ENCODE data around the gene HS3ST3A1.
A peak's percentile ranks its signal among the peaks of the same experiment; 100 is the strongest.

HS3ST3A1 gene

DNA sequence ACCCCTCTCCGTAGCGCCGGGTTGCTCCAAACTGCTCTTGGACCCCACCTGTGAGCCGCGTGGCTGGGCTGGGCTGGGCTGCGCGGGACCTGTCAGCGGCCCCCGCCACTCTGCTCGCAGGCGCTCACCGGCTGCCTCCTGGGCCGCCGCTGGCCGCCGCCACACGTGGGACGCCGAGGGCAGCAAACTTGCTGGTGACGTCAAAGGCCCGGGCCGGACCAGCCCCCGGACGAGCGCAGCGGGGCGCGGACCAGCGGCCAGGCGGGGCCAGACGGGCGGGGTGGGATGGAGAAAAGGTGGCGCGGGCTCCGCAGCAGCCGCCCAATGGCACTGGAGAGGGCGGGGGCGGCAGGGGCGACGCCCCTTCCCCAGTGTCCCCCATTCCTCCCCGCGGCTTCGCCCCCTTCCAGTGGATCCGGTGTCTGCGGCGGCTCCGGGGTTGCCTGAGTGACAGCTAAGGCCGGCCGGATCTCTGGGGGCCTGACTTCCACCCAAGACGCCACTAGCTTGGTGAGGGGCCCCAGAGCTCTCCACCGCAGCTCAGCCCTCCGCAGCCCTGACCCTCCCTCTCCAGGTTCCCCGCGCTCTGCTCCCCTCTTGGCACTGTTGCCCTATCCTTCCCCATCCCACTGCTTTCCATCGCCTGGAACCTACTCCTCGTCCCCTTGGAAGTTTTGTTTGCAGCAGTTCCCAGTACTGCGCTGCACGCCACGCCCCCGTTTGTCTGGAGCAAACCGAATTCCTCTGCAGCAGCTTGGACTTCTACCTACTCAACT lies at the start of gene HS3ST3A1:
TSS of gene HS3ST3A1 (minus strand) at position 154 of the 776 bp plus-strand sequence. CDS start 800 bp downstream, outside the sequence.
- DNase-seq = peak in 1 of 2 experiments; percentile 37

DNA sequence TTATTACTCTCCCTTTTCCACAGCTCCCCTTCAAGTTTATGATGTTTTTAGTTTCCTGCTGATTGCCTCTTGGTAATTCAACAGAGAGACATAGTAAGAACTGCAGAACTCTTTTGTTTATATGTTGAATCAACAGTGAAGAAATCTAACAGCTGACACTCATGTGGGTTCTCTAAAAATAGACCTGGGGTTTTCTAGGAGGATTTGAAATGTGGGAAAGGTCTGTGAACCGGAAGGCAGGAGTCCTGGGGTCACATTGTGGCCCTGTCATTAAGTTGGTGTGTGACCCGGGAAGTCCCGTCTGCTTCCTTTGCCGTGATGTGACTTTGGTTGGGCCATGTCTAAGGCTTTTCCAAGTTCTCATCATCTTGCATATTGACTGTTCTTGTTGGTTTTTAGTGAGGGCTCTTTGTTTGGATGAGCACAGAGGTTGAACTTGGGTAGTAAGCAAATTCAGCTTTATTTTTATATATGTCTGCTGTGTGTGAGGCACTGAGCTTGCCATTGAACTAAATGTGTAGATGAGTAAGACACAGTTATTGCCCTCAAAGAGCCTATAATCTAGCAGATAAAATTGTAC lies 48.5 kb upstream of the HS3ST3A1 start:
- DNase-seq = no peak

DNA sequence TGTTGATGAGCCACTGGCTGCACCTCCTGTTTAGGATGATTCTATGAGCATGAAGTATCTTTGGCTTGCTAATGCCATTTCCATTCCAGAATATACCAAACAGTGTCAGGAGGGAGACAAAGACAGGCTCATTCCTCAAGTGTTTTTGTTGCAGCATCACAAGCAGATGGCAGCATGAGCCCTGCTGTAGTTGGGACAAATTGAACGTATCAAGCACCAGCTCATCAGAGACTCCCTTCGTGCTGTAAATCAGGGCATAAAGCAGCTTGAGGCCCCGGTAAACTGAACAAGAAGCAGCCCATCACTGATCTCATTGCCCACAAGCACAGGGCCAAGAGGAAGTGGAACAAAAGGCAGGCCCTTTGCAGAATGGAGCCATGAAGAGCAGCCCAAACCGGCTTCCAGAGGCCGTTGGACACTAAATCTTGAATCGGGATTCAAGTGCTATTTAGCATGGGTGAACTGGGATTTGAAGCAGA lies 45.9 kb upstream of the HS3ST3A1 start:
- no peak for DNase-seq

DNA sequence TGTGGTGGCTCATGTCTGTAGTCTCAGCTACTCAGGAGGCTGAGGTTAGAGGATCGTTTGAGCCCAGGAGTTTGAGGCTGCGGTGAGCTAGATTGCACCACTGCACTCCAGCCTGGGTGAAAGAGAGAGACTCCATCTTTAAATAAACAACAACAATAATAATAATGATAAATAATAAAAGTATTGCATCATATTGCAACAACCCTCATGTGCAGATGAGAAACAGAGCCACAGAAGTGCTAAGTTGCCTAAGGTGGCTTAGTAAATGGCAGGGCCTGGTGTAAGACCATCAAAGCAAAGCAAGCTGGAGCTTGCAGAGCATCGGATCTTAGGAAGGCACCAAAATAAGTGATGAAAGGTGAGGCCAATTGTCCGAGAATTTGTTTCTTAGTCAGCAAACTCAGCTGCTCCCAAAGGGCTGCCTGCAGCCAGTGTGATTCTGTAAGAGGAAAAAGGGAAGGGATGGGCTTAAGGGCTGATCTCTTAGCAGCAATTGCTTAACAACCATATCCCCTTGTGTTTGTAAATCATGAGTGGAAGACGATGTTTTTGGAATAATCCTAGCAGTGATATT lies 45.3 kb upstream of the HS3ST3A1 start:
- no peak for DNase-seq

DNA sequence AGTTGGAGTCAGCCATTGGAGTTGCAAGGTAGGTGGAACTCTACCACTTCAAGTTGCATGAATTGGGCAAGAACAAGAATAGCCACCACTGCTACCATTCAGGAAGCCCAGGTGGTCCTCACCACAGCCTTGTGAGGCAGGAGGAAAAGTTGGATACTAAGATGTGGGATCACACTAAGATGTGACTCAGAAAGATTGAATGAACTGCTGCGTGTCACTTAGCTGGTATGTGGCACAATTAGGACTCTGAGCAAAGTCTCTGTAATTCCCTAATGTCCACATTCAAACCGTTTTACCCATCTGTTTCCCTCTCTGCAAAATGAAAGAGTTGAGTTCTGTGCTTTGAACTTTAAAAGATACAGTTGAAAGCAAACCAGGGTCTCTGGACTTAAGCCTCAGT lies 44.7 kb upstream of the HS3ST3A1 start:
- DNase-seq = no peak

DNA sequence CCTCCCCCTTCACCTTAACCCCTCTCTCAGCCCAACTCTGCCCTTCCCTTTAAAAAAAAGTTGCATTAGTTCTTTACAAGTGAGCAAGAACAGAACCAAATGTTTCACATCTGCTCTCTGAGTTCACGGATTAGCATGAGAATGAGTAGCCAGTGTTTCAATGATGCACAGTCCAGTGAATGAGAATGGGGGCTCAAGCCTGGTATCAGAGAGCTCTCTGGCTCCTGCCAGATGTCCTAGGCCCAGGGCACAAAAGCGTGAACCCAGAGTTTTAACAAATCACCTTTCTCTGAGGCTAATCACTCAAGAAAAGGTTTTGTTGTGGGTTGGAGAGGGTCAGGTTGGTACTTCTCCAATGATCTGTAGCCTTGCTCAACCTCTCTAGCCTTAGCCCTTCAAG lies 41.5 kb upstream of the HS3ST3A1 start:
- DNase-seq = no peak

DNA sequence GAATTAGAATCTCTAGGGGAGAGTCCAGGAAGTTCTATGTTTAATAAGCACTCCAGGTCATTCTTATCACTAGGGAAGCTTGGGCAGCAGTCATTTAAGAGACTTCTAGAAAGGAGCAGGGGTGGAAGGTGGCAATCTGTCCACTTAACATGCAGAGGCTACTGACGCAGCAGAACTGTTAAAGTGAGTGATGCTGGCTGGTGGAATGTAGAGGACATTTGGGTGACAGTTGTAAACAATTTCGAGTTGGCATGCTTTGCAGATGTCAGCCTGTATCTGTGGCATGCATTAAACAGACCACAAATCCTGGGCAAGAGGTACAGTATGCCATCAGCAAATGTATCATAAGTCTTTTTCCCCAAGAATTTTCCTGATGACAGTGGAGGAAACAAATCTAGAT lies 40.5 kb upstream of the HS3ST3A1 start:
- DNase-seq = no peak

DNA sequence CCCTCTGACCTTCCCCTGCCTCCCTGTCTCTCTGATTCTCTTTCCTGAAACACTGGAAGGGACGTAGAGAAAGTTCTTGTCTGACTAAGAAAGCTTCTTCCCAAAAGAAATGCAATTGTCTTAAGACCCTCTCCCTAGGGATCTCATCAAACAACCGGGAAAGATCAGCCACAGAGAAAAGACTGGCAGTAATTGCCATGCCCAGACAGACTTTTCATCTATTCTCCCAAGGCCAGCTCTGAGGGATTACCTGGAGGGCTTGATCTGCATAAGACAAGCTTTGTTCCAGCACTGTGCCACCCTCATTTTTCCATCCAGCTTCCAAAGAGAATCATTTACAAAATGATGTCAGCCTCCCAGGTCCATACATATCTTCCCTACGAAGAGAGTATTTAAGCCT lies 38.8 kb upstream of the HS3ST3A1 start:
- no peak for DNase-seq

DNA sequence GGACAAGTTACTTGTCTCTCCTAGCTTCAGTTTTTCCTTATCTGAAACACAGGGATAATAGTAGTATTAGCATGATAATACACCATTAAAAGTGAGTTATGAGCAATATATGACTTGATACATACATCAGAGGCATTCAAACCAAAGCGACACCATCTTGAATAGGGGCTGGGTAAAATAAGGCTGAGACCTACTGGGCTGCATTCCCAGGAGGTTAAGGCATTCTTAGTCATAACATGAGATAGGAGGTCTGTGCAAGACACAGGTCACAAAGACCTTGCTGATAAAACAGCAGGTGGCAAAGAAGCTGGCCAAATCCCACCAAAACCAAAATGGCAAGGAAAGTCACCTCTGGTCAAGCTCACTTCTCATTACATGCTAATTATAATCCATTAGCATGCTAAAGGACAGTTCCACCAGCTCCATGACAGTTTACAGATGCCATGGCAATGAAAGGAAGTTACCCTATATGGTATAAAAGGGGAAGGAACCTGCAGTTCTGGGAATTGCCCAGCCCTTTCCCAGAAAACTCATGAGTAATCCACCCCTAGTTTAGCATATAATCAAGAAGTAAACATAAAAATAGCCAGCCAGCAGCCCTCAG lies 37.2 kb upstream of the HS3ST3A1 start:
- peak in 1 of 2 experiments; percentile 24 for DNase-seq

DNA sequence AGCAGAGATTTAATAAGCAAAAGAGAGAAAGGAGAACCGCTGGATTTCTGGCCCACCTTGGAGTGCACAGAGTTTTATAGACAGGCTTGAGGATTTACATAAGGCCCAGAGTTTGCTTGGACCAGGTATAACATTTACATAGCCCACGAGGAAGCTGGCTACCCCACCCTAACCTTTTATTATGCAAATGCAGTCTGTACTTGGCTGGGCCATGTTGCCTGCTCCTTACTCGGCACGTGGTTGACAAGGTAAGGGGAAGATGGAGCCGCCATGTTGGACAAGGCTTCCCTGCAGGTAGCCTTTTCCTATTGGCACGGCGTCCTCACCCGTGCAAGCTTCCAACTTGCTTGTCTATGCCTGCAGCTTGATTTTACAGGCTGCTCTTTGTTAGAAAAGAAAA lies 35.2 kb upstream of the HS3ST3A1 start:
- DNase-seq = no peak

DNA sequence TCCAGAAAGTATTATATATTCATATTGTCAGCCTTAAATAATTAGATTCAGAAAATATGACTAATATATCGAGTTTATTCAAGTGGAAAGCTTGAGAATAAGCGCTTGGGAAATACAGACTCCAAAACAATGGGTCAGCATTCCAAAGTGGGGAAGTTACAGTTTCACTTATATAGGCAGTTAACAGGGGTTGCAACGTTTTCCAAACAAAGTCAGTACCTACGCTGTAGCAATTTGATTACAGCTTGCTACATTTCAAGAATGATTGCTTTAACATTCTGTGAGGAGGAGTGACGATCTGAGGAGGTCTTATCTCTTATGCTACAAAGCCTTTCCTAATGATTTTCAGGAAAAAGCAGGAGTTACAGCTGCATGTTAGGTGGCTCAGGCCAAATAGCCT lies 34.2 kb upstream of the HS3ST3A1 start:
- DNase-seq = no peak

DNA sequence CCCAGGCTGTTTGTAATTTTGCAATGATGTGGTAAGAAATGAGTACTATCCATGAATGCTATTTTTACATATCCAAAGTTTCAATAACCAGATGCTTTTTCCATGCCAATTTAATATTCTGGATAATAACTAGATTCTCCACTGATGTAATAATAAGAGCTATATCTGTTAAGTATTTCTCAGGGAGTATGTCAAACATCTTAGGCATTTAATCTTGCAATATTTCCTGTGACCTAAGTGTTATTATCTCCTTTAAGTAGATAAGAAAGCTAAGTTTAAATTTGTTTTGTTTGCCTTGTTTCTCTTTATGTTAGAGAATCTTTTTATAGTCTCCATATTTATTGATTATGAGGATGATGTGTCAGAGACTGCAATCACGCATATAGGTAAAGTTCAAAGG lies 32.3 kb upstream of the HS3ST3A1 start:
- DNase-seq = no peak

DNA sequence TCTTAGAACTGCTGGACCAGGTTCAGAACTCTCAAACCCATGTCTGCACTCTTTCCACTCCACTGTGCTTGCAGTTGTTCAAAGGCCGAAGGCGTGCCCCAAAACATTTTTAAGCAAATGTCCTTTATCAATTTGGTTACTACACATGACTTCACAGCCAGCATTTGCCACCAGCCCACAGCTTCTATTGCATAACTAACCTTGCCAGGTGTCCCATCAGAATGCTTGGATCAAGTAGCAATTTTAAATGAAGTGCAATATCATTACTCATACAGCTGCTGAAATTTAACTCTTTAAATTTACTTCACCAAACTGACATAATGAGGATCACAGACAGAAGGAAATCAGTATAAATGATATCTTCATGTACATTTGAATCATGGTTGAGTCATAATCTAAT lies 29.8 kb upstream of the HS3ST3A1 start:
- no peak for DNase-seq

DNA sequence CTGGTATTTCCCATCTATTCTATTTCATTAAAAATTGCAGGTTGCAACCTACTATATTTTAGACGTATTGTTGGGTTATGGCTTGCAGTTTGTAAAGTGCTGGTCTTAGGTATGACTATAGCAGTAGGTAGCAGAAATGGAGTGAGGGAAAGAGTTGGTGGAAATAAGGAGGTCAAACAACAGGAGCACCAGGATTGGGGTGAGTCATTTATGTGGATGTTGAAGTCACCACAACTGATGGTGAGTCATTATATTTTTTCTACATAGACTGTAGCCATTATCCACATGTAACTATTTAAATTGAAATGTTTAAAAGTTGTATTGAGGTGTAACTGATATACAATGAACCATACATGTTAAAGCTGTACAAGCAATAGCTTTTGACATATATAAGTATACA lies 25.0 kb upstream of the HS3ST3A1 start:
- DNase-seq = no peak

DNA sequence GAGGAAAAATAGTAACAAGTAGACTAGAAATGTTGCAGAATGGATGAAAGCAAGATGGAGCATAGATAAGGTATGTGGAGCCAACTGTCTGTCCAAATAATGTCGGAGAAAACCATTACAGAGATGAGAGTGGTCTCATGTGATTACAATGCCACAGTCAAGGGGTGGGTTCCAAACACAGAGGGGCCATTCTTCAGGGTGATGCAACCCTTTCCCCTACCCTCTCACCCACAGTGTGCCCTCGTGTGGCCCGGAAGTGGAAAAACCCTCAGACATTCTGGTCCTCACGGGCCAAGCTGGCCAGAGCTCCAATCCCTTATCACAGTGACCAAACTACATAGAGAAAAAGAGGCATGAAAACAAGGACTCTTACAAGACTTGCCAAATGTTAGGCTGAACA lies 17.7 kb upstream of the HS3ST3A1 start:
- DNase-seq = no peak

DNA sequence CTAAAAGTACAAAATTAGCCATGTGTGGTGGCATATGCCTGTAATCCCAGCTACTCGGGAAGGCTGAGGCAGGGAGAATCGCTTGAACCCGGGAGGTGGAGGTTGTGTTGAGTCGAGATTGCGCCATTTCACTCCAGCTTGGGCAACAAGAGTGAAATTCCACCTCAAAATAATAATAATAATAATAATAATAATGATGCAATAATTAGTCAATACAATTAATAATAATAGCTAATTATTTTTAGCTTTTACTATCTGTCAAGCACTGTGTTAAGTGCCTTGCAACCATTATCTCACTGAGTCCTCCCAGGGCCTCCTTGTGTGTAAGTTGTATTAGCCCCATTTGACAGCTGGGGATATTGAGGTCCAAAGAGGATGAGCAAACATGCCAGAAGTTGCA lies 14.3 kb upstream of the HS3ST3A1 start:
- DNase-seq = no peak

DNA sequence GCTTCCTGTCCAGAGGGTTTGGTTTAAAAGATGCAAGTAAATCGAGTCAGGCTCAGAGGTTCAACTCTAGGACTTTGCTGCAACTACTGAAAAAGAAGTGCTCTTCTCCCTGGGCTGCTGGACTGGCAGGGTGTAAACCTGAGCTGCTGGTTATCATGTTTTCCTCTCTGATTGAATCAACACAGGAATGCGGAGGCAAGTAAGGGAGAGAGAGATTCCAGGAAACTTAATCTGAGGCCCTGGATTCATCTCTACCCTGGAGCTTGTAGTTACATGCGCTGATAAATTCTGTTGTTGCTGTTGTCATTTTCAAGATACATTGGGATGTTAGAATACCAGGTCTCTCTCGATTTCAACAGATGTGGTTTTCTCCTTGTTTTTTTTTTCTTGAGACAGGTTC lies 8.2 kb upstream of the HS3ST3A1 start:
- no peak for DNase-seq

DNA sequence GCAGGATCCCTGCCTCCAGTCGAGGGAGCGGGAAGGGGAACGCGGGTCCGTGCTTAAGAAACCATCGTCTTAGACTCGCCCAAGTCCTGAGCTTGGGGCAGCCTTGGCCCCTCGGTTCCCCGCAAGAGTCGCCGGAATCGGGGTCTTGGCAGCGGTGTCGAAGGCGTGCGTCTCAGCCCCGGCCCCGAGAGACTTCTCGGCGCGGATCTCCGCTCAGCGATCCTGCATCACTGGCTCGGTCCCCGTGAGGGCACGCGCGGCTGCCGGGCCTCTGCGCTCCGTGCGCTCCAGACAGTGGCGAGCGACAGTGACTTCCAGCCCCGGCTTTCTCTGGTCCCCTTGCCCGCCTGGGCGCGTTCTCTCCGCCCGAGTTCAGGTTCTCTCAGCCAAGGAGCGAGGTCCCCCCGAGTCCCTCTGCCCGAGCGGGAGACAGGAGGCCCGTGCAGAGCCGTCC lies 380 bp downstream of the HS3ST3A1 start:
- DNase-seq = peak; percentile 33 to 40

DNA sequence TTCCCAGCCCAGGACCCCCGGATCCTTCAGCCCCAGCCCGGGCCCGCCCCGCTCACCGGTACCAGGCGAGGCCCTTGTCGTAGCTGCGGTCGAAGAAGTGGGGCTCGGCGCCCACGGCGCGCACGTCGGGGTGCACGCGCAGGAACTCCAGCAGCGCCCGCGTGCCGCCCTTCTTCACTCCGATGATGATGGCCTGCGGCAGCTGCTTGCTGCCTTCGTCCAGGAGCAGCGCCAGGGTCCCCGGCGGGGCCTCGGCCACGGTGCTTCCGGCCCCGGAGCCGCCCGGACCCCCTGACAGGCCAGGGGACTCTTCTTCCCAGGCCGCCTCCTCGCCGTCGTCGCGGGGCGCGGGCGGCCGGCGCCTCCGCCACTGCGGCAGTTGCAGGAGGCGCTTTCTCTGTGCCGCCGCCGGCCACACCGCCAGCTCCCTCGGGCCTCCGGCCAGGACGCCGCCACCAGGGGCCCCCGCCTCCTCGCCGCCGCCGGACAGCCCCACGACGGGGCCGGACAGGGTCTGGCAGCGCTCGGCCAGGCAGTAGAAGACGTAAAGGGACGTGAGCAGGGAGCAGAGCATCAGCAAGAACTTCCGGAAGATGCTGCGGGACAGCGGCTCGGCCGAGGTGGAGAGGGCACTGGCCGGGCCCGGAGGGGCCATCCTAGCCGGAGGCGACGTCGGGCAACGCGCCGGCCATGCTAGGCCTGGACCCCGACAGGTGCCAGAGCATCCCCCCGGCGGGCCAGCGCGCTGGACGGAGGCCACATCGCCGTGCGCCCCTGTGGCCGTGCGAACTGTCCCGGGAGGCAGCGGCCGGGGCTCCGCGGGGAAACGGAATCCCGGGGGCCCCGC lies 1.0 kb downstream of the HS3ST3A1 start:
- DNase-seq = peak; percentile 19 to 34

DNA sequence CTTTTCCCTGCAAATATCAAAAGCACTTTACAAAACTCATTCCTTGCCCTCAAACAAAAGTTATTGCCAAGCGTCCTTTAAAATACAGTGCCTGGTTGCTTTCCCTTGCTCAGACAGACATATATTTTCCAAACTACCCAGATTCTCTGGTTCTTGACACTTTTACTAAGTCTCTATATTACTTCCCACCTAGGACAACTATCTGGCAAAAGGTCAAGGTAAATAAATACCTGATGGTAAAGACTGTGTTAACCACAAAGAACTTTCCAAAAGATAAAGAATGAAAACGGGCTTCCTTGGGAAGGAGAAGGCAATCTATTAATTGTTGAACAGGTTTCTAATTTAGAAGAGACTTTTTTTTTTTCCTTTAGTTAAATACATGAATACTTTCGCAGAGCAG lies 1.9 kb downstream of the HS3ST3A1 start:
- DNase-seq = no peak

DNA sequence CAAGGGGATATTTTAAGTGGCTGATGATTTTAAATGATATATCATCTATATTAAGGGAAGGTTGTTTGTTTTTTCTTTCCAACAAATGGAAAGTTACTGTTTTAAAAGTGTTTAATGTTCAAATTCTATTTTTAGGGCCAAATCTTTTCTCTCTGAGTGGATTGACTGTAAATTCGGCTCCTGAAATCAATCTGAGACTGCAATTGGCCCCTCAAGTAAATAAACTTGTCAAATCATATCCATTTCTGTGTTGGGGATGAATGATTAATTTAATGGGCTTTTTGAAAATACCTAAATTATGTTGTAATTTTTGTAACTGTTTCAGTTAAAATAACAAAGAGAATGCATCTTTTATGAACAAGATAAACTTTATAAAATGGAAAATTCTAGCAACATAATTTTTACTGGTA lies 2.6 kb downstream of the HS3ST3A1 start:
- no peak for DNase-seq

DNA sequence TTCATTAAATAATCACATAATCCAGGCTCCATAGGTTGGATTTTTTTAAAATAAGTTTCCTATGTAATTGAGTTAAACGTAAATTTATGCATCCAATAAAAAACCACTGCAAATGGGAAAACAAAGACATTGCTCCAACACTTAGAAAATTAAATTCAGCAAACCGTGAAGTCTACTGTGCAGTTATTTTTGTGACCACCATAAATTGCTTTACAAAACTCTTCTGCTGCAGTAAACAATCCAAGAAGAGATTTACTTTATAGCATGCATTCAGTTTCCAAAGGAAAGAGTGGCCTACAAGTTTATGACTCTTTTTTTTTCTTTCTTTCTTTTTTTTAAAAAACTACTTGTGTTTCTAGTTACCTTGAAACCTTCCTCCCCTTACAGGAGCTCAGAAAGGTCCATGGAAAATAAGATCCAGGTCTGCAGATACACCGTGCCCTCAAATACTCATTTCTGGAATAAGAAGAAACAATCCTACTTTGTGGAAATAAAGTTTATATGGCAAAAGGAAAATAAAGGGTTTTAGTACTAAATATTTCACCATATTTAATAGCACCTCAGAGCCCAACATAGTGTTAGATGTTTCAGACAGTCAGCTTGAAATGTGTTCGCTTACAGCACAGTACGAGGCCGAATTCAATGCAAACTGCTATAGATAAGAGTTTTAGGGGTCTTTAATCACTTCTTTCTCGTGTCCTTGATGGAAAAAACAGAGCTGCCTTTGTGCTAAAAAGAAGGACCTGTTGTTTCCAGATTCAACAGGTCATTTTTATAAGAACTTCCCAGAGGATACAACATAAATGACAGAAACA lies 3.2 kb downstream of the HS3ST3A1 start:
- DNase-seq = no peak

Data from activated T-cell treated with anti-CD3 and anti-CD28 coated beads, Interleukin-2, amount 50 U/mL, for 48 hours (primary cell).